ENCODE measurements around the gene GINS3. TPM values are rescaled to one million over a fixed set of nuclear protein-coding genes. Genes with fewer than 3 reads are reported as not detected.

GINS3 gene
- polyA plus RNA-seq, 3 donors: 0.79 to 1.8 (median 1.4) TPM

DNA sequence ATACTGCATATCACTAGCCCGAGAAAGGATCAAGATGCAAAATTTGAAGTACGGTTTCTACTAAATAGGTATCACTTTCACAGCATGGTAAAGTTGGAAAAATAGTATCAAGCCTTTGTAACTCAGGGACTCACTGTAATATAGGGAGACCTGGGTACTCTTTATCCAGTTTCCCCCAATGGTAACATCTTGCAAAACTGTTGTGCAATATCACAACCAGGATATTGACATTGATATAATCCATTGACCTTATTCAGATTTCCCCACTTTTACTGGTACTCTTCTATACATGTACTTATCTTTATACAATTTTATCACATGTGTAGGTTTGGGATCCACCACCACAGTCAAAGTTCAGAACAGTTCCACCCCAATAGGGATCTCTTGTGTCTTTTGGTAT, 20.4 kb upstream of the GINS3 start:
- H3K36me3 Mint-ChIP-seq: no peaks in the 10 kb centered on the region
- no peaks in the 10 kb centered on the region for H3K36me3 ChIP-seq (replicated peaks in 1 of 2; ENCODE audit: control insufficient read depth in 1 of 2, insufficient read depth in 2 of 2, low read length in 2 of 2)
- peaks cover 0 to 5% (median 0%) of the 10 kb centered on the region in 7 donors for H3K9me3 Mint-ChIP-seq
- no peak for DNase-seq
- peaks cover 7 to 12% of the 10 kb centered on the region in 2 donors for H3K27me3 ChIP-seq (ENCODE audit: control insufficient read depth in 2 of 2, insufficient read depth in 2 of 2, low read length in 2 of 2)
- H3K27ac ChIP-seq (ENCODE audit: low read depth in 1 of 2, low read length in 2 of 2): no peak overlapping the region
- no CpG with 5 or more reads among the region's 2 CpGs for WGBS (ENCODE audit: insufficient coverage)
- no peak overlapping the region for H3K4me3 ChIP-seq (replicated peaks in 1 of 3; ENCODE audit: low read depth in 2 of 3, low read length in 3 of 3)
- H2AFZ ChIP-seq (ENCODE audit: insufficient read depth, low read depth, low read length, poor library complexity, severe bottlenecking): no peak overlapping the region
- H3K4me3 Mint-ChIP-seq: no peak overlapping the region
- no peaks in the 10 kb centered on the region for H4K20me1 ChIP-seq (ENCODE audit: insufficient read depth, low read length)
- TF ChIP-seq, protein P1, sequence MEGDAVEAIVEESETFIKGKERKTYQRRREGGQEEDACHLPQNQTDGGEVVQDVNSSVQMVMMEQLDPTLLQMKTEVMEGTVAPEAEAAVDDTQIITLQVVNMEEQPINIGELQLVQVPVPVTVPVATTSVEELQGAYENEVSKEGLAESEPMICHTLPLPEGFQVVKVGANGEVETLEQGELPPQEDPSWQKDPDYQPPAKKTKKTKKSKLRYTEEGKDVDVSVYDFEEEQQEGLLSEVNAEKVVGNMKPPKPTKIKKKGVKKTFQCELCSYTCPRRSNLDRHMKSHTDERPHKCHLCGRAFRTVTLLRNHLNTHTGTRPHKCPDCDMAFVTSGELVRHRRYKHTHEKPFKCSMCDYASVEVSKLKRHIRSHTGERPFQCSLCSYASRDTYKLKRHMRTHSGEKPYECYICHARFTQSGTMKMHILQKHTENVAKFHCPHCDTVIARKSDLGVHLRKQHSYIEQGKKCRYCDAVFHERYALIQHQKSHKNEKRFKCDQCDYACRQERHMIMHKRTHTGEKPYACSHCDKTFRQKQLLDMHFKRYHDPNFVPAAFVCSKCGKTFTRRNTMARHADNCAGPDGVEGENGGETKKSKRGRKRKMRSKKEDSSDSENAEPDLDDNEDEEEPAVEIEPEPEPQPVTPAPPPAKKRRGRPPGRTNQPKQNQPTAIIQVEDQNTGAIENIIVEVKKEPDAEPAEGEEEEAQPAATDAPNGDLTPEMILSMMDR (IDR thresholded peaks at IDR 0.05): no peak
- no peaks in the 10 kb centered on the region for H3K79me2 ChIP-seq (ENCODE audit: insufficient read depth, low read length)
- no peaks in the 10 kb centered on the region for H3K4me1 Mint-ChIP-seq
- no peaks in the 10 kb centered on the region for H3K9me3 ChIP-seq (replicated peaks in 1 of 2; ENCODE audit: control insufficient read depth in 1 of 2, insufficient read depth in 1 of 2, low read length in 2 of 2)
- H3K9ac ChIP-seq (ENCODE audit: insufficient read depth, low read length, poor library complexity, severe bottlenecking): no peak overlapping the region
- intact Hi-C loops (cut with micrococcal nuclease): no loop called here
- no peak overlapping the region for H3K4me2 ChIP-seq (replicated peaks; ENCODE audit: extremely low read depth, low read length, poor library complexity, severe bottlenecking)
- no peaks in the 10 kb centered on the region for H3K4me1 ChIP-seq (ENCODE audit: control insufficient read depth in 1 of 2, insufficient read depth in 2 of 2, low read length in 2 of 2)
- no peak overlapping the region for H3K27ac Mint-ChIP-seq
- peaks cover 12 to 24% (median 15%) of the 10 kb centered on the region in 3 donors for H3K27me3 Mint-ChIP-seq (ENCODE audit: low read depth in 3 of 3)

DNA sequence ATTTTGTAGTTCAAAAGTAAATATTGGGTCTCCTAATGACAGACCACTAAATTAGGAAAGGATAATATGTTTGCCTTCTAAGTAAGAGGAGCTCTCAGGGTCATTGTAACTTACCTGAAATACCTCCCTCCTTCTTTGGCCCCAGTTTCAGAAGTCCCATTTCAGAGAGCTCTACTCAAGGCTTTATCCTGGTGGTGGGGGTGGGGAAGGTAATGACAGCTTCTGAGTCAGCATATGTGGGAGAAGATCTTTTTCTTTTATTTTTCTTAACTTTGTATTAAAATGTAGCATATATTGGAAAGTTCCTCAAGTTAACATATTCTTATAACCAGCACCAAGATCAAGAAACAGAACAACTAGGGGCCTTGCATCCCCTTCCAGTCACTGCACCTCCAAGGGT, 16.9 kb upstream of the GINS3 start:
- no peak overlapping the region for H3K27ac ChIP-seq (ENCODE audit: low read depth in 1 of 2, low read length in 2 of 2)
- TF ChIP-seq, protein P1 (IDR thresholded peaks at IDR 0.05): no peak

More for the DNA sequence above, 16.9 kb upstream of the GINS3 start:
- Mint-ChIP-seq H3K36me3 (no peaks in the 10 kb centered on the region), H3K9me3 (peaks cover 0 to 3% (median 2%) of the 10 kb centered on the region in 7 donors), H3K27ac (no peak overlapping the region), H3K4me3 (no peak overlapping the region), H3K27me3 (ENCODE audit: low read depth in 3 of 3) (peaks cover 3 to 10% (median 4%) of the 10 kb centered on the region in 3 donors), H3K4me1 (peaks cover 2% of the 10 kb centered on the region)
- Histone ChIP-seq H3K79me2 (ENCODE audit: insufficient read depth, low read length) (no peaks in the 10 kb centered on the region), H2AFZ (ENCODE audit: insufficient read depth, low read depth, low read length, poor library complexity, severe bottlenecking) (no peak overlapping the region), H3K36me3 (replicated peaks in 1 of 2; ENCODE audit: control insufficient read depth in 1 of 2, insufficient read depth in 2 of 2, low read length in 2 of 2) (no peaks in the 10 kb centered on the region), H3K9ac (ENCODE audit: insufficient read depth, low read length, poor library complexity, severe bottlenecking) (no peak overlapping the region), H3K4me2 (replicated peaks; ENCODE audit: extremely low read depth, low read length, poor library complexity, severe bottlenecking) (no peak overlapping the region), H3K4me1 (ENCODE audit: control insufficient read depth in 1 of 2, insufficient read depth in 2 of 2, low read length in 2 of 2) (no peaks in the 10 kb centered on the region), H3K9me3 (replicated peaks in 1 of 2; ENCODE audit: control insufficient read depth in 1 of 2, insufficient read depth in 1 of 2, low read length in 2 of 2) (no peaks in the 10 kb centered on the region), H3K4me3 (replicated peaks in 1 of 3; ENCODE audit: low read depth in 2 of 3, low read length in 3 of 3) (no peak overlapping the region), H3K27me3 (ENCODE audit: control insufficient read depth in 2 of 2, insufficient read depth in 2 of 2, low read length in 2 of 2) (peaks cover 5 to 9% of the 10 kb centered on the region in 2 donors), H4K20me1 (ENCODE audit: insufficient read depth, low read length) (no peaks in the 10 kb centered on the region)
- no peak for DNase-seq
- intact Hi-C loops (cut with micrococcal nuclease): no loop called here
